Natural killer cell treated with Interleukin-12 subunit alpha and Interleukin-12 subunit beta and Interleukin-15 and Interleukin-18, amount 100 ng/mL, for 72 hours (primary cell): ENCODE results near the gene ZNF197. TPM values are rescaled to one million over a fixed set of nuclear protein-coding genes. Genes with fewer than 3 reads are reported as not detected.
A peak's percentile ranks its signal among the peaks of the same experiment; 100 is the strongest.
"Not testable (repeated sequence)": the region's sequence is repeated elsewhere in the genome, so short reads cannot be mapped to it uniquely, and the experiment has no call there.

Experiments
- ATAC-seq, 2 donors: fragments of 150-1000 bp; cut with Tn5 transposase in 1 of 2; sonication (Bioruptor Pico), chemical (Tn5 transposase) in 1 of 2; 2 replicates each; pipeline ENCODE4 v1.10.0; 2021
- DNase-seq: peaks from one replicate; pipeline ENCODE4 v3.0.0; 2022; ENCODE audit warnings: low spot score
- H3K27ac Mint-ChIP-seq, 2 donors: 1 replicate in 1 of 2; 2 replicates in 1 of 2; pipeline ENCODE4 v1.8.0; 2022; ENCODE audit warnings: mixed read lengths in 2 of 2, mild to moderate bottlenecking in 1 of 2, moderate library complexity in 1 of 2
- H3K27me3 Mint-ChIP-seq, 2 donors: 1 replicate in 1 of 2; 2 replicates in 1 of 2; pipeline ENCODE4 v1.8.0; 2022; ENCODE audit warnings: mixed read lengths in 2 of 2
- H3K36me3 Mint-ChIP-seq: one replicate; pipeline ENCODE4 v1.8.0; 2022; ENCODE audit warnings: mixed read lengths
- H3K4me1 Mint-ChIP-seq, 2 donors: 1 replicate in 1 of 2; 2 replicates in 1 of 2; pipeline ENCODE4 v1.8.0; 2022; ENCODE audit warnings: low read depth in 2 of 2, mixed read lengths in 2 of 2, mild to moderate bottlenecking in 1 of 2
- H3K4me3 Mint-ChIP-seq: one replicate; pipeline ENCODE4 v1.8.0; 2022; ENCODE audit warnings: mixed read lengths
- H3K9me3 Mint-ChIP-seq: 2 replicates; pipeline ENCODE4 v1.8.0; 2022; ENCODE audit warnings: mixed read lengths
- total RNA-seq, 2 donors: library from RNA; stranded (reverse); gene quantifications; one replicate each; pipeline ENCODE4 v1.2.3, GENCODE V29; 2022

ZNF197 gene
- 10 to 100 TPM; 13.2 to 16.7 TPM for total RNA-seq

GRCh38 chr3:44624749-44625480 is at the start of gene ZNF197:
Gene ZNF197 (plus strand): TSS chr3:44625036. CDS start chr3:44629155, 4,119 bp downstream.
- peaks cover 5% of the 10 kb centered on the region for H3K36me3 Mint-ChIP-seq
- H3K4me3 Mint-ChIP-seq: peak within 1 kb of the TSS; percentile 86
- DNase-seq: peak; percentile 86
- ATAC-seq: peak; percentile 92 to 96
- H3K9me3 Mint-ChIP-seq: no peaks in the 10 kb centered on the region
- no peaks in the 10 kb centered on the region for H3K27me3 Mint-ChIP-seq
- peaks cover 20 to 22% of the 10 kb centered on the region in 2 donors for H3K4me1 Mint-ChIP-seq
- H3K27ac Mint-ChIP-seq: peak within 1 kb of the TSS; percentile 76 to 89

- H3K9me3 Mint-ChIP-seq: peaks cover 6% of the 10 kb centered on the region
- DNase-seq (no peak), ATAC-seq (no peak)
- H3K27me3 Mint-ChIP-seq: no peaks in the 10 kb centered on the region
- H3K36me3 Mint-ChIP-seq: peaks cover 31% of the 10 kb centered on the region
- H3K4me1 Mint-ChIP-seq: no peaks in the 10 kb centered on the region
- H3K27ac Mint-ChIP-seq: no peak overlapping the region
- H3K4me3 Mint-ChIP-seq: no peak overlapping the region
These were observed 48.2 kb upstream of the ZNF197 start for GRCh38 chr3:44576613-44577012.

DNA sequence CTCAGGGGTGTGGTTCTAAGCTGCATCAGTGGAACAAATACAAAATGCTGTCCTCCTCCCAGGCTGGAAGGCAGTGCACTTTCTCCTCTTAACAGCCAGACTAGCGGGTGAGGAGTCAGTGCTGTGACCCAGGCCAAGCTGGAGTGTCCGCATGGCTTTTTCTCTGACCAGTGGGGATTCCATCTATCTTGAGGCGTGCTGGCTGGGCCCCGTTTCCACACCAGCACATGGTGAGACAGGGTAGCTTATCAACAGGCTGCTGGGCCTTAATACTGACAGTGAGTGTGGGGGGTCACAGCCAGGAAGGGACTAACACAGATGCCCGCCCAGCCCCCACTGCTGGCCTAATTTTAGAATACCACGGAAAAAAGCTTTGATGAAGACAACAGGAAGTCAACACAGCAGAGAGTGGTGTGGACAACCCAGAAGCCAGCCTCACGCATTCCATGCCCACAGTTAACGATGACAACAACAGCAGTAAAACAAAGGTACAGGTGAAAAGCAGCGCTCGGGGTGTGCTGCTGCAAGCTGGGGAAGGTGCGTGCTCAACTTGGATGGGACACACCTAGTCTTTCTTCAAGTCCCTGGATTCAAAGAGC is 47.4 kb upstream of the ZNF197 start:
- not testable (repeated sequence) for H3K4me1 Mint-ChIP-seq, H3K9me3 Mint-ChIP-seq, ATAC-seq, H3K4me3 Mint-ChIP-seq, H3K27me3 Mint-ChIP-seq, DNase-seq, H3K27ac Mint-ChIP-seq
- H3K36me3 Mint-ChIP-seq: peaks cover 24% of the 10 kb centered on the region

DNA sequence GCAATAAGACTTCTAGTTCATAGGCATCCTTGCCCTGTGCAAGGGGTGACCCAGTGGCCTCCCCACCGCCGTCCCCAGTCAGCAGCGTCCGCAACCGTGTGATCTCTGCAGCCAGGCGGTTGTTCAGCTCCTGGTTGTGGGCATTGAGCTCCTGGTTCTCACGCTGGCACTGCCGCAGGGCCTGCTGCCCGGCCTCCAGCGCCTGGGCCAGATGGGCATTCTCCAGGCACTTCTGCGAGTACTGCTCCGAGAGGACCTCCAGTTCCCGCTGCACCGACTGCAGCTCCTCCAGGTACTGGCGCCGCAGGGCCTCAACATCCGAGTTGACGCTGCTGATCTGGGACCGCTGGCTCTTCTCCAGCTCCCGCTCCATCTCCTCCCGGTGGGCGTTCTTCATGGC is 46.5 kb upstream of the ZNF197 start:
- not testable (repeated sequence) for ATAC-seq, H3K9me3 Mint-ChIP-seq
- H3K36me3 Mint-ChIP-seq: peaks cover 19% of the 10 kb centered on the region

GRCh38 chr3:44578924-44579515 is 45.8 kb upstream of the ZNF197 start:
- DNase-seq, H3K4me3 Mint-ChIP-seq, H3K4me1 Mint-ChIP-seq, ATAC-seq, H3K27ac Mint-ChIP-seq, H3K27me3 Mint-ChIP-seq, H3K9me3 Mint-ChIP-seq: not testable (repeated sequence)
- H3K36me3 Mint-ChIP-seq: peaks cover 23% of the 10 kb centered on the region

More for the DNA sequence above, 46.5 kb upstream of the ZNF197 start:
- H3K27me3 Mint-ChIP-seq, DNase-seq, H3K4me3 Mint-ChIP-seq, H3K27ac Mint-ChIP-seq, H3K4me1 Mint-ChIP-seq: not testable (repeated sequence)

- H3K9me3 Mint-ChIP-seq, H3K4me3 Mint-ChIP-seq, ATAC-seq: not testable (repeated sequence)
These were observed 45.1 kb upstream of the ZNF197 start for GRCh38 chr3:44579749-44580148.

DNA sequence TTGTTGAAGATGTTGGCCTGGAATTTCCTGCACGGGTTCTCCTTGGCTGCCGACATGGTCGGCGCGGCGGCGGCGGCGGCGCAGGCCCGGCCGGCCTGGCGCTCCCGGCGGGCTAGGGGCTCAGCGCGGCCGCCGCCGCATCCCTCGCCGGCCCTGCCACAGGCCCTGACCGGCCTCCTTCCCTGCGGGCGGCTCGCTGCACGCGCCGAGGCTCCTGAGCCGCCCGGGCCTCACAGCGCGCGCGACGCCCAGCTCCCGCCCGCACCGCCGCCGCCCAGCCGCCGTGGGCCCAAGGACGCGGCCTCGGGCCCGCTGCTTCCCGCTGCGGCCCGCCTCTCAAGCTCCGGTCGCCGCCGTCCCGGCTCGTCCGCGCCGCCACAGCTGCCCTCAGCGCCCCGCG is 43.9 kb upstream of the ZNF197 start:
- Mint-ChIP-seq H3K36me3 (peaks cover 21% of the 10 kb centered on the region), H3K4me1 (peaks cover 15 to 18% of the 10 kb centered on the region in 2 donors), H3K27me3 (peaks cover 0 to 11% of the 10 kb centered on the region in 2 donors)
- not testable (repeated sequence) for H3K9me3 Mint-ChIP-seq, DNase-seq, H3K27ac Mint-ChIP-seq, H3K4me3 Mint-ChIP-seq, ATAC-seq

More at GRCh38 chr3:44579749-44580148, 45.1 kb upstream of the ZNF197 start:
- Mint-ChIP-seq H3K27me3 (peaks cover 0 to 11% of the 10 kb centered on the region in 2 donors), H3K4me1 (peaks cover 8 to 11% of the 10 kb centered on the region in 2 donors), H3K36me3 (peaks cover 23% of the 10 kb centered on the region)
- DNase-seq, H3K27ac Mint-ChIP-seq: not testable (repeated sequence)

DNA sequence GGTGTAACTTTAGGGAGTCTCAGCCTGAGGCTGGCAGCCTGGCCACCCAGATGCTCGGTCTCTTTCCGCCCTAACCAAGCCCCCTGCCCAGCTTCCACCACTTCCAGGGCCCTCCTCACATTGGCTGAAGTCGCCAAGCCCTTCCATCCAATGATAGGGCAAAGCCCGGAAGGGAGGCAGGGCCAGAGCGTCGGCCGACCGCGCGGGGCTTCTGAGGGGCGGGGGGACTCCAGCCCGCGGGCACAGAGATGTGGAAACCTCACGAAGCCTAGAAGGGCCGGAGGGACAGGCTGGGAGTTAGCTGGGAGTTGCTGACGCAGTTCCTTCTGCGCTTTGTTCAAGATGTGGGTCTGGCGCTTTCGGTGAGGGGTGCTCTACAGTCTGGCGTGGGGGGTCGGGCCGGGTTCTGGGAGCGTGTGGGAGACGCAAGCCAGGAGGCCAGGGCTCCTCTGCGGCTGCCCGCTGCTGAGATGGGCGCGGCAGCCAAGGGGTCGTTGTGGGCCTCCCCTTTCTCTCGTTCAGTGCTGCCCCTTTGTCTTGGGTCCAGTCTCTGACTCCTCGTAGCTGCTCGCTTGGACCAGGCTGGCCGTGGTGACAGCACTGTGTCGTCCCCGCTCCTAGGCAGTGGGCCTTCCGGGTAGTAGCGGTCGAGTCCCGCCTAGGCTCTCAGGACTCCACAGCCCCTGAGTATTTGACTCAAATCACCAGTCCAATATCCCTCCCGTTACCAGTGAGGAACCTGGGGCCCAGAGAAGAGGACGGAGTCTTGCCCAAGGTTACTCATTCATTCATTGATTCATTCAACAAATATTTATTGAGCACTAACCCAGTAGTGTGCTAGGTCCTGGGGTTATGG is 40.0 kb upstream of the ZNF197 start, which contains the start of gene ZNF660:
Gene ZNF660 (plus strand): TSS at position 319 of the 856 bp plus-strand sequence. CDS start 9,230 bp downstream, outside the sequence.
- Mint-ChIP-seq H3K4me1 (peaks cover 18 to 23% of the 10 kb centered on the region in 2 donors), H3K4me3 (peak within 1 kb of the TSS; percentile 79), H3K27ac (peak within 1 kb of the TSS; percentile 10 to 88), H3K9me3 (peaks cover 7% of the 10 kb centered on the region), H3K27me3 (peaks cover 0 to 11% of the 10 kb centered on the region in 2 donors), H3K36me3 (peaks cover 31% of the 10 kb centered on the region)
- ATAC-seq: peak; percentile 85 to 92
- DNase-seq: peak; percentile 67

DNA sequence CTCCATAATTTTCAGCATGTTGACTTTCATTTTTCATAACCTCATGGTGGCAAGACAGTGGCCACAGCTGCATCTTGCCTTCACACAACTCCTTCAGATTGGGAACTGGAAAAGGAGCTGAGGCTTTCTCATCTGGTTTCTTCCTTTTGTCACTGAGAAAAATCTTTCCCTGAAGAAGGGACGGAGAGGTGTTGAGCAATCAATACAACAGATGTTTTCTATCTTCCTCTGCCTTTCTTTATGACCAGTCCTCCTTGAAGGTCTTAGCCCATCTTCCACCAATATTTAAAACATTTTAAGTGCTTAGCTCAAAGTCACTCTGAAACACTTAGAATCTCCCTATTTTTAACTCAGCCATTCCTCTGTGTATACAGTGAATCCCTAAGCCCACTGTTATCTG is 28.2 kb upstream of the ZNF197 start:
- Mint-ChIP-seq H3K9me3 (peaks cover 18% of the 10 kb centered on the region), H3K4me1 (no peaks in the 10 kb centered on the region), H3K36me3 (peaks cover 46% of the 10 kb centered on the region), H3K4me3 (no peak overlapping the region), H3K27ac (no peak overlapping the region), H3K27me3 (no peaks in the 10 kb centered on the region)
- DNase-seq: no peak
- no peak for ATAC-seq

- H3K4me1 Mint-ChIP-seq: no peaks in the 10 kb centered on the region
- H3K36me3 Mint-ChIP-seq: peaks cover 24% of the 10 kb centered on the region
- H3K9me3 Mint-ChIP-seq: peaks cover 4% of the 10 kb centered on the region
- no peaks in the 10 kb centered on the region for H3K27me3 Mint-ChIP-seq
- DNase-seq (no peak), ATAC-seq (no peak)
- H3K27ac Mint-ChIP-seq: no peak overlapping the region
- no peak overlapping the region for H3K4me3 Mint-ChIP-seq
These were observed 23.1 kb upstream of the ZNF197 start for GRCh38 chr3:44601749-44602148.

DNA sequence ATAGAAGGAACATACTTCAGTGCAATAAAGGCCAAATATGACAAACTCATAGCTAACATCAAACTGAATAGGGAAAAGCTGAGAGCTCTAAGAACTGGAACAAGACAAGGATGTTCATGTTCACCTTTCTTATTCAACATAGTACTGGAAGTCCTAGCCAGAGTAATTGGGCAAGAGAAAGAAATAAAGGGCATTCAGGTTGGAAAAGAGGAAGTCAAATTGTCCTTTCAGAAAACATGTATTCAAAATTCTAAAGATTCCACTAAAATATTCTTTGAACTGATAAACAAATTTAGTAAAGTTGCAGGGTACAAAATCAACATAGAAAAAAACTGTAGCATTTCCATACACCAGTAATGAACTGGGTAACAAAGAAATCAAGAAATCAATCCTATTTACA is 12.2 kb upstream of the ZNF197 start:
- DNase-seq: no peak
- H3K9me3 Mint-ChIP-seq: no peaks in the 10 kb centered on the region
- H3K4me3 Mint-ChIP-seq: no peak overlapping the region
- H3K36me3 Mint-ChIP-seq: peaks cover 14% of the 10 kb centered on the region
- H3K4me1 Mint-ChIP-seq: no peaks in the 10 kb centered on the region
- no peak overlapping the region for H3K27ac Mint-ChIP-seq
- no peaks in the 10 kb centered on the region for H3K27me3 Mint-ChIP-seq
- ATAC-seq: no peak

DNA sequence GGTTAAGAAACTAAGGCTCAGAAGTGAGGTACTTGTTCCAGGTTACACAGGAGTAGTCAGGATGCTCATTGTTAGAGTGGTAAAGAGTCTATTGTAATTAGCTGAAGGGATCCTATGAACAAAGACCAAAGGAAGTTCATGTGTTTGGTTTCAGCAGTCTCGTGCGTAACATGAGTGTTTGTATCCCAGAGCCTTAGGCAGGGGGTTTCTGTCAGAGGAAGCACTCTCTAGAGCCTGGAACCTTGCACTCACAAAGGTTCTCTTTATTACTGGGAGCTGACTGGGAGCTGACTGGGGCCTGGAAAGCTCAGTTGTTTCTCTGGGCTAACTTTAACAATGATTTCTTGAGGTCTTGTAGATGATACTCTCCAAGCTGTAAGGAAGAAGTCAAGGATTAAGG is 3.9 kb downstream of the ZNF197 start:
- H3K9me3 Mint-ChIP-seq: no peaks in the 10 kb centered on the region
- H3K36me3 Mint-ChIP-seq: peaks cover 11% of the 10 kb centered on the region
- ATAC-seq: no peak
- H3K27ac Mint-ChIP-seq: no peak overlapping the region
- DNase-seq: no peak
- no peaks in the 10 kb centered on the region for H3K27me3 Mint-ChIP-seq
- H3K4me1 Mint-ChIP-seq: peaks cover 25 to 28% of the 10 kb centered on the region in 2 donors
- H3K4me3 Mint-ChIP-seq: no peak overlapping the region

- ATAC-seq: no peak
- DNase-seq: no peak
These were observed 7.4 kb downstream of the ZNF197 start for GRCh38 chr3:44632193-44632592.

More at GRCh38 chr3:44632193-44632592, 7.4 kb downstream of the ZNF197 start:
- Mint-ChIP-seq H3K27ac (no peak overlapping the region), H3K27me3 (no peaks in the 10 kb centered on the region), H3K9me3 (peaks cover 5% of the 10 kb centered on the region), H3K4me1 (peaks cover 15 to 21% of the 10 kb centered on the region in 2 donors), H3K36me3 (peaks cover 30% of the 10 kb centered on the region), H3K4me3 (no peak overlapping the region)
